ENCODE measurements around the gene AIG1.

- no peak for TF ChIP-seq CTCF (IDR thresholded peaks at IDR 0.05; ENCODE audit: low read length)
- no peak for TF ChIP-seq EZH2phosphoT487 (IDR thresholded peaks at IDR 0.05; ENCODE audit: low read length)
Observed at GRCh38 chr6:143018955-143019354, 41.7 kb upstream of the AIG1 start.

All from MM.1S (cell line).